HG02798 (cell line): Measurements from ENCODE around the gene LIMCH1.

Source experiments
- ATAC-seq: cut with Tn5 transposase; IDR thresholded peaks from one replicate; pipeline ENCODE4 v1.9.1; 2021; ENCODE audit warnings: mild to moderate bottlenecking; ENCODE audit not compliant: unreplicated experiment, poor library complexity

Gene LIMCH1

GRCh38 chr4:41530741-41531140 is 7.2 kb upstream of the LIMCH1 start:
- ATAC-seq, result no peak

GRCh38 chr4:41532336-41532735 is 5.6 kb upstream of the LIMCH1 start:
- no peak for ATAC-seq

GRCh38 chr4:41532882-41533281 is 5.1 kb upstream of the LIMCH1 start:
- no peak for ATAC-seq

- no peak for ATAC-seq
Observed at GRCh38 chr4:41533680-41534079, 4.3 kb upstream of the LIMCH1 start.

- no peak for ATAC-seq
Observed at GRCh38 chr4:41534404-41534803, 3.6 kb upstream of the LIMCH1 start.

- no peak for ATAC-seq
Observed at GRCh38 chr4:41535911-41536371, 2.0 kb upstream of the LIMCH1 start.

- ATAC-seq, result no peak
Observed at GRCh38 chr4:41537292-41537890, 566 bp upstream of the LIMCH1 start.

- no peak for ATAC-seq
Observed at GRCh38 chr4:41538887-41539498, 1.0 kb downstream of the LIMCH1 start.

GRCh38 chr4:41539711-41540110 is 1.8 kb downstream of the LIMCH1 start:
- ATAC-seq, result no peak

- ATAC-seq, result no peak
Observed at GRCh38 chr4:41540687-41541086, 2.7 kb downstream of the LIMCH1 start.

GRCh38 chr4:41541687-41542094 is 3.7 kb downstream of the LIMCH1 start:
- ATAC-seq, result no peak

- ATAC-seq, result no peak
Observed at GRCh38 chr4:41542526-41543275, 4.7 kb downstream of the LIMCH1 start.

GRCh38 chr4:41545238-41545637 is 7.3 kb downstream of the LIMCH1 start:
- ATAC-seq, result no peak

- no peak for ATAC-seq
Observed at GRCh38 chr4:41546638-41547037, 8.7 kb downstream of the LIMCH1 start.

GRCh38 chr4:41548305-41548880 is 10.4 kb downstream of the LIMCH1 start:
- no peak for ATAC-seq

GRCh38 chr4:41549478-41549877 is 11.5 kb downstream of the LIMCH1 start:
- no peak for ATAC-seq

- ATAC-seq, result no peak
Observed at GRCh38 chr4:41550308-41550707, 12.4 kb downstream of the LIMCH1 start.

GRCh38 chr4:41551536-41551935 is 13.6 kb downstream of the LIMCH1 start:
- ATAC-seq, result no peak

- no peak for ATAC-seq
Observed at GRCh38 chr4:41554905-41555304, 16.9 kb downstream of the LIMCH1 start.

GRCh38 chr4:41556526-41556925 is 18.6 kb downstream of the LIMCH1 start:
- ATAC-seq, result no peak

- ATAC-seq, result no peak
Observed at GRCh38 chr4:41559940-41560516, 22.1 kb downstream of the LIMCH1 start.
